Duodenal mucosa (tissue), 2 donors: ENCODE measurements around the gene TXLNB.

Experiments
- H3K27ac ChIP-seq: one replicate; pipeline ENCODE4 v1.7.0; 2013; ENCODE audit warnings: low read depth, low read length
- H3K27me3 ChIP-seq, 2 donors: one replicate each; pipeline ENCODE4 v1.7.0; 2013; ENCODE audit warnings: low read length in 2 of 2, control low read depth in 1 of 2; ENCODE audit not compliant: insufficient read depth in 2 of 2, control insufficient read depth in 1 of 2
- H3K36me3 ChIP-seq, 2 donors: one replicate each; pipeline ENCODE4 v1.7.0; 2013; ENCODE audit warnings: low read length in 2 of 2, control low read depth in 1 of 2; ENCODE audit not compliant: insufficient read depth in 2 of 2, control insufficient read depth in 1 of 2
- H3K4me1 ChIP-seq, 2 donors: one replicate each; pipeline ENCODE4 v1.7.0; 2013; ENCODE audit warnings: low read length in 2 of 2, control low read depth in 1 of 2; ENCODE audit not compliant: insufficient read depth in 2 of 2, control insufficient read depth in 1 of 2
- H3K4me3 ChIP-seq, 2 donors: one replicate each; pipeline ENCODE4 v1.7.0; 2013; ENCODE audit warnings: low read length in 2 of 2, low read depth in 1 of 2
- H3K9ac ChIP-seq, 2 donors: one replicate each; pipeline ENCODE4 v1.7.0; 2013; ENCODE audit warnings: low read length in 2 of 2, low read depth in 1 of 2
- H3K9me3 ChIP-seq, 2 donors: one replicate each; pipeline ENCODE4 v1.7.0; 2013; ENCODE audit warnings: low read length in 2 of 2, control low read depth in 1 of 2; ENCODE audit not compliant: control insufficient read depth in 1 of 2

The TXLNB gene

GRCh38 chr6:139330306-139330705 lies 38.5 kb upstream of the TXLNB start:
- Histone ChIP-seq H3K27ac (no peak overlapping the region), H3K36me3 (no peaks in the 10 kb centered on the region), H3K4me3 (no peak overlapping the region), H3K27me3 (no peaks in the 10 kb centered on the region), H3K9me3 (no peaks in the 10 kb centered on the region), H3K9ac (no peak overlapping the region), H3K4me1 (peaks cover 0 to 5% of the 10 kb centered on the region in 2 donors)

DNA sequence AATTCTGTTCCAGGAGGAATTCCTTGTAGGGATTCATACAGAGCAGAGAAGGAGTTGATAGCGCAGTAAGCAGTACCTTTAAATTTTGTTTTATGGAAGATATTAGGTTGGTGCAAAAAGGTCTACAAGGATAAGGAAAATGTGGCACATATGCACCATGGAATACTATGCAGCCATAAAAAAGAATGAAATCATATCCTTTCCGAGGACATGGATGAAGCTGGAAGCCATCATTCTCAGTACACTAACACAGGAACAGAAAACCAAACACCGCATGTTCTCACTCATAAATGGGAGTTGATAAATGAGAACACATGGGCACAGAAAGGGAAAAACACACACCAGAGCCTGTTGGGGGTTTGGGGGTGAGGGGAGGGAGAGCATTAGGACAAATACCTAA lies 37.4 kb upstream of the TXLNB start:
- Histone ChIP-seq H3K9ac (no peak overlapping the region), H3K9me3 (no peaks in the 10 kb centered on the region), H3K4me1 (peaks cover 0 to 11% of the 10 kb centered on the region in 2 donors), H3K27ac (no peak overlapping the region), H3K36me3 (no peaks in the 10 kb centered on the region), H3K4me3 (no peak overlapping the region), H3K27me3 (no peaks in the 10 kb centered on the region)

- Histone ChIP-seq H3K27me3 (no peaks in the 10 kb centered on the region), H3K9ac (no peak overlapping the region), H3K9me3 (no peaks in the 10 kb centered on the region), H3K4me3 (no peak overlapping the region), H3K27ac (no peak overlapping the region), H3K4me1 (peaks cover 0 to 11% of the 10 kb centered on the region in 2 donors), H3K36me3 (no peaks in the 10 kb centered on the region)
These were observed 35.2 kb upstream of the TXLNB start for GRCh38 chr6:139327038-139327437.

DNA sequence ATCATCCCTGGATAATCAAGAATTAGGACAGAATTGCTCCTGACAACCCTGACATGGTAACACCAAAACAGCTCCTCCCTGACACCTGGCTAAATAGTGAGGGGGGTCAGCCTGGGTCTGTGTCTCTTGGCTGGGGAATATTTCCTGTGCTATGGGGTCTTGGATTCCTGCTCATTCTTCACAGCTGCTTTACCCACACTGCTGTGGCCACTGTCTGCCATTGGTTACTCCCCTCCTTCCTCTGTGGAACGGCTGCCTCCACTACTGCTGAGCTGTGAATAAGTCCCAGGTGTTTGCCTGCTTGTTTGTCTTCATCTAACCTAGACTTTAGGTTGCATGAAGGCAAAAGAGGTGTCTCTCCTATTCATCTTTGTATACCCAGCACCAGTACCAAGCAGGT lies 33.9 kb upstream of the TXLNB start:
- H3K9ac ChIP-seq = no peak overlapping the region
- H3K36me3 ChIP-seq = no peaks in the 10 kb centered on the region
- no peaks in the 10 kb centered on the region for H3K27me3 ChIP-seq
- peaks cover 0 to 11% of the 10 kb centered on the region in 2 donors for H3K4me1 ChIP-seq
- no peak overlapping the region for H3K4me3 ChIP-seq
- H3K9me3 ChIP-seq = no peaks in the 10 kb centered on the region
- no peak overlapping the region for H3K27ac ChIP-seq

DNA sequence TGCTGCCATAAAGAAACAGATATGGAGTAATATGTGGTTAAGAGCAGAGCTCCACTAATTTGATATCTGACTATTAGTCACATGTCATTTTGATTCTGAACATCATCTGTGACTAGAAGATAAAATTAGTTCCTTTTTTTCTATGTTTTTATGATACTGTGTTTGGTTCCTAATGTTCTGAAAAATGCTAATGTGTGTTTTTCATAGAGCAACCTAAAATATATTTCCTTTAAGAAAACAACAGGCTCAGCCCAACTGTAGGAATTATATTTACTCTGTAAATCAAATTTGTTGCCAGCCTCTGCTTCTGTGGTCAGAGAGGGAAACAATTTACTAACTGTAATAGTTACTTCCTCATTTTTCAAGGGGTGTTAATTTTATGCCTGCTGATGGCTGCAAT lies 33.3 kb upstream of the TXLNB start:
- Histone ChIP-seq H3K4me3 (no peak overlapping the region), H3K9ac (no peak overlapping the region), H3K9me3 (no peaks in the 10 kb centered on the region), H3K27ac (peak overlapping the region; percentile 18), H3K4me1 (peaks cover 0 to 11% of the 10 kb centered on the region in 2 donors), H3K36me3 (no peaks in the 10 kb centered on the region), H3K27me3 (no peaks in the 10 kb centered on the region)

DNA sequence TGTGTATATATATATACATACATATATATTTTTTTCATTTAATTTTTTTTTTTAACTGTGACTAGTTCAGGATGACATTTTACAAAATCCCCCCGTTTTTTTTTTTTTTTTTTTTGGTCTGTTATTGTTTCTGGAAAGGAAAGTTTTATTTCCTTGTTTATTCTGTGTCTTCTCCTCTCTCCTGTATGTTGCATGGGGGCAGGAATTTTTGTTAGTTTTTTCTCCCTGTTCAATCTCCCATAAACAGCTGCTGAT lies 32.4 kb upstream of the TXLNB start:
- Histone ChIP-seq H3K4me1 (peaks cover 0 to 11% of the 10 kb centered on the region in 2 donors), H3K27ac (no peak overlapping the region), H3K9ac (no peak overlapping the region), H3K36me3 (no peaks in the 10 kb centered on the region), H3K27me3 (no peaks in the 10 kb centered on the region), H3K4me3 (no peak overlapping the region), H3K9me3 (no peaks in the 10 kb centered on the region)

- no peaks in the 10 kb centered on the region for H3K27me3 ChIP-seq
- no peak overlapping the region for H3K9ac ChIP-seq
- no peaks in the 10 kb centered on the region for H3K36me3 ChIP-seq
- peaks cover 0 to 11% of the 10 kb centered on the region in 2 donors for H3K4me1 ChIP-seq
- peak overlapping the region; percentile 64 for H3K27ac ChIP-seq
- H3K4me3 ChIP-seq = peak overlapping the region; percentile 42 to 44
- H3K9me3 ChIP-seq = no peaks in the 10 kb centered on the region
These were observed 31.9 kb upstream of the TXLNB start for GRCh38 chr6:139323511-139324300.

DNA sequence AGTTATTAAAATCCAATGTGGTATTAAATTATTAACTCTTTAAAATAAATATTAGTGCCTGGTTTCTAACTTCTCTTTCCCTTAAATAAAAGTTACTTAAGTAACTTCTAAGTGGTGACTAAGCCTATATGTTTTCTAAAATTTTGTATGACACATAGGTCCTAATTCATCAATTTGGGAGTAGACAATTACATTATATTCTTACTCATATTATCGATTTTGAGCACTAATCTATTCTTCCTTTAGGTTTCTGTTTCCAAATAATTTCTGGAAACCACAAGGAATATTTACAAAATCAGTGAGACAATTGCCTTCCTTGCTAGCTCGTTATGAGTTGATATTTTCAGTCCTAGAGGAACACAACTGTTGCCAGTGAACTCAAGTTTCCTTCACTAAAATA lies 28.3 kb upstream of the TXLNB start:
- no peak overlapping the region for H3K27ac ChIP-seq
- no peaks in the 10 kb centered on the region for H3K9me3 ChIP-seq
- H3K27me3 ChIP-seq = no peaks in the 10 kb centered on the region
- H3K4me1 ChIP-seq = peaks cover 0 to 4% of the 10 kb centered on the region in 2 donors
- no peak overlapping the region for H3K4me3 ChIP-seq
- no peak overlapping the region for H3K9ac ChIP-seq
- no peaks in the 10 kb centered on the region for H3K36me3 ChIP-seq

DNA sequence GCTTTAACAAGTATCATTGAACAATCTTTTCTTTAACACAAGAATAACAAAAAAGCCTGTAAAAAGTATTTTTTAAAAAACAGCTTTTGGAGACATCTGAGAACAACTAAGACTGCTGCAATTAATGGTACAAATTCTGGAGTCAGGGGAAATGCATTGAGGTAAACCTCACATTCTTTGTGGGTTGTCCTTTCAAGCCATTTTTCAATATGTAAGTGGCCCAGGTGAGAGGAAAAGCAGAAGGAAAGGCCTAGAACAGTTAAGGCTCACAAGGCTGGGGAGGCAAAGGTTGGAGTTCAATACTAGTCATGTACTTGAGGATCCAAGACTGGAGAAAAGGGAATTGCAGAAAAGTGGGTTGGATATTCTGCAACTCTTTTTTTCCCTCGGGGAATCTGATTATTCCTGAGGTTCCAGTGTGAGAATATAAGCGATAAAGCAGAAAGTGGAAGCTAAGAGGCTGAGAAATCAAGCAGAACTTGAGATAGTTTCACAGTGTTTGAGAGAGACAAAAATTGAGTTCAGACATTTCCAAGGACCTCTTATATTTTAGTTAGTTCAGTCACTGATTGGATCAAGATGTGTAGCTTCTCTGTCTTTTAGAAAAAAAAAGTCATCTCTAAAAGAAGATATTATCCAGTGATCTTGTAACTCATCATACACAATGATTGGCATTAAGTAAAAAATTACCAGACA lies 25.0 kb upstream of the TXLNB start:
- Histone ChIP-seq H3K9me3 (no peaks in the 10 kb centered on the region), H3K27ac (no peak overlapping the region), H3K9ac (no peak overlapping the region), H3K36me3 (no peaks in the 10 kb centered on the region), H3K4me1 (no peaks in the 10 kb centered on the region), H3K27me3 (no peaks in the 10 kb centered on the region), H3K4me3 (no peak overlapping the region)

- H3K9ac ChIP-seq = no peak overlapping the region
- no peaks in the 10 kb centered on the region for H3K9me3 ChIP-seq
- peaks cover 1 to 4% of the 10 kb centered on the region in 2 donors for H3K4me1 ChIP-seq
- H3K27ac ChIP-seq = no peak overlapping the region
- no peaks in the 10 kb centered on the region for H3K36me3 ChIP-seq
- H3K4me3 ChIP-seq = no peak overlapping the region
- H3K27me3 ChIP-seq = no peaks in the 10 kb centered on the region
These were observed 22.2 kb upstream of the TXLNB start for GRCh38 chr6:139313784-139314545.
